GM21390 (cell line): ENCODE results near the gene EFHD2.

Source experiments
- ATAC-seq: cut with Tn5 transposase; IDR thresholded peaks from one replicate; pipeline ENCODE4 v1.9.1; 2021; ENCODE audit not compliant: unreplicated experiment

Gene EFHD2

GRCh38 chr1:15475752-15476314 lies 66.1 kb downstream of the EFHD2 start, which contains the start of gene CELA2B:
Gene CELA2B (plus strand): TSS chr1:15476104. CDS start chr1:15476126, 22 bp downstream.
- ATAC-seq = no peak

DNA sequence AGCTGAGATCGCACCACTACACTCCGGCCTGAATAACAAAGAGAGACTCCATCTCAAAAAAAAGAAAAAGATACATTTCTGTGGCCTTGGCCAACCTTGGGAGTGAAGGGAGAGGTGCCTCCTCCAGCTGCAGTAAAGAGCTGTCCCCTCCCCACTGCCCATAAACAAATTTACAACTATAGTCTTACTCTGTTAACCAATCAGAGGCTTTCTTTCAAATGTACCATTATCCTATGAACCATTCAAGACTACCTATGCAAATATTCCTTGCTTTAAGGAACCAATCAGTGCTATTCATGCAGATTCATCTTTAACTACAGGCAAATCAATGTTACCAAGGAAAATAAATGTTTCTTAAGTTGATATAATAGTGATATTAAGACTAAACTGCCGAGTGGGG lies 67.2 kb downstream of the EFHD2 start:
- ATAC-seq = no peak

GRCh38 chr1:15477646-15478212 lies 68.0 kb downstream of the EFHD2 start:
- no peak for ATAC-seq
